ENCODE results near the gene CSNK1E.

The CSNK1E gene

GRCh38 chr22:38327396-38327795, 10.2 kb upstream of the CSNK1E start:
- no peak for DNase-seq

- DNase-seq = no peak
Measured at GRCh38 chr22:38325587-38325986, 8.4 kb upstream of the CSNK1E start.

GRCh38 chr22:38320605-38321402, 3.6 kb upstream of the CSNK1E start:
- DNase-seq = no peak

- no peak for DNase-seq
Measured at GRCh38 chr22:38318792-38319773, 1.9 kb upstream of the CSNK1E start.

DNA sequence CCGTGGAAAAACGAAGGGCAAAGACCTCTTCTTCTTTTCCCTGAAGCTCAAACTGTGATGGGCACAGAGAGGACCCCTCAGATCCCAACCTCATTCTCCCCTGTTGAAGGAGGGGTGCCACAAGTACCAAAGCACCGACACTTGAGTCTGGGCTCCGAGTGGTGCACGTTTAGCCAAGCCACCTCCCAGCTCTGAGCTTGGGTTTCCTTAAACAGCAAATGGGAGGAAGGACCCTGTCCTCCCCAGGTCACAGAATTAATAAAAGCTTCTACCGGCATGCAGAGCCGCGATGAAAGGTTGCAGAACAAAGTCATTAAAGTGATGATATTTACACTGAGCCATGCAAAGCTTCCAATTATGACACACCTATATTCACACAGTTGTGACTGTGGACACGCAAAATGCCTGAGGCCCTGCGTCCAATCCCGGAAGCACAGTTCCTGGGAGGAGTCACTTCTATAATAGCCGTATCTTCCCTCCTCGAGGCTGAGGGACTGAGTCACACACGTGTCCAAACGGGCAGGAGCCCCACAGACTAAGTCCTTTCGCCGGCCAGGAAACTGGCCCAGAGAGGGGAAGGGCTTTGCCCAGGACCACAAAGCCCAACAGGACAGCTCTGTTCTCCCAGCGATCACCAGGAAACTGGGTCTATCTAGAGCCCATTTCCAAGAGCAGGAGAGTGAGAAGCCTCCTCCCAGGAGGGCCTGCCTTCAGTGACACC, 922 bp upstream of the CSNK1E start:
- no peak for DNase-seq

DNA sequence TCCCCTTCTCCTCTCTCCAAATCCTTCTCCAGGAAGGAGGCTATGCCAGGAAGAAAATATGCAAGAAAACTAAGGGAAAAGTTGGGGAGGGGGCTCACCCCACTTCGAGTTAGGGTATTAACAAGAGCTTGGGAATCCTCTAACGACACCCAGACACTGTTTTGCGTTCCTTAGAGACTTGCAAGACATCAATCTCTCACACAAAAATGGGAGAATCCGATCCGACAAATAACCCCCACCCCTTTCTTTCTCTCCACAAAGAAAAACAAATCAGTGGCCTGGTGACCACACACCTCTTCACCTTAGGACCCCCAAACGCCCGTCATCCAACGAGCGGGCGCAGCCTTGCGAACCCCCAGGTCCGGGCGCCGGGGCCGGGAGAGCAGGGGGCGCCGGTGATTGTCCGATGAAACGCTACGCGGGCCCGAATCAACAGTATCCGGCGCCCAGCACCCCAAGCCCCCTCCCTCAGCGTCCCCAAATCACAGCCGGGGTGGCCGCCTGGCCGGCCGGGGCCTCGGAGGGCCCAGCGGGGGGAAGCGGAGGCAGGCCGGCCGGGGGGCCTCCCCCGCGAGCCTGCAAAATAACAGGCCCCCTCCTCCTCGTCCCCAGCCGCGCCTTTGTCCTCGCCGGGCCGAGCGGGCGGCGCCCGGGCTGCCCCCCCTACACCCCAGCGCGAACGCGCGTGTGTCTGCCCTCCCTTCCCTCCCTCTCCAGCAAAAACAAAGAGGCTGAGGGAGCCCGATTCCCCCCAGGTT, 690 bp downstream of the CSNK1E start:
- DNase-seq = peak; percentile 50 to 57

GRCh38 chr22:38315823-38316363, 1.3 kb downstream of the CSNK1E start:
- DNase-seq = peak; percentile 17 to 25

DNA sequence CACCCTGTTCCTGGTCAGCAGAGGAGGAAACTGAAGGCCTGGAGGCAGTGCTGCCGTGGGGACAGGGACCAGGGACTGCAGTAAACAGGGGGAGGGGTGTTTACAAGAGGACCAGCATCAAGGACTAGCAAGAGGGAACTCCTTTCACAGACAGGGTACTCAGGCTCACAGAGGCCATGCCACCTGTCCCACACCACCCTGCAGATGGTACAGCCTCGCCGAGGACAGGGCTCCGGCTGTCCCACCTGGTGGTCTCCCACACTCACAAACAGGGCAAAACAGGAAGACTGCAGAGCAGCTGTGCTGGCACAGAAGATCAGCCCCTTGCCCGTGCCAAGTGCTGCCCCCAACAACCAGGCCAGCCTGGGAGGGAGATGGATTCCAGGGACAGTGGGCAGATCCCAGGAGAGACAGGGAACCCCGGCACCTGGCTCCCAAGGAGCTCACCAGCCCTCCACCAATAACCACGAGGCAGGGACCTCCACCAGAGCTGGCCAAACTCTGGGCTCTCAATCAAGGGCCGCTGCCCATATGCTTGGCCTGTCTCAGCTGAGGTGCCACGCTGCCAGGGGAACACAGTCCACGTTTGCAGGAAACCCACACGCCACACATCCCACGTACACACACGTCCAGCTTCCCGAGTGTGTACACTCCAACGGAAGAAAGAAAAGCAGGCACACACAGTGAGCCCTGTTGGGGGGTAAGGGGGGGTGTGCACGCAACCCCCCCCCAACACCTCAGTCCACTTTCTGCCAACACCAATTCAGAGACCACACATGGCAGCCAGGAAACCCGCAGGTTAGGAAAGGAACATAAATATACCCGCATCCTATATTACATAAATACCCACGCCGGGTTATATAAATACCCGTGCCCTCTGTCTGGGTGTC, 2.1 kb downstream of the CSNK1E start:
- no peak for DNase-seq

DNA sequence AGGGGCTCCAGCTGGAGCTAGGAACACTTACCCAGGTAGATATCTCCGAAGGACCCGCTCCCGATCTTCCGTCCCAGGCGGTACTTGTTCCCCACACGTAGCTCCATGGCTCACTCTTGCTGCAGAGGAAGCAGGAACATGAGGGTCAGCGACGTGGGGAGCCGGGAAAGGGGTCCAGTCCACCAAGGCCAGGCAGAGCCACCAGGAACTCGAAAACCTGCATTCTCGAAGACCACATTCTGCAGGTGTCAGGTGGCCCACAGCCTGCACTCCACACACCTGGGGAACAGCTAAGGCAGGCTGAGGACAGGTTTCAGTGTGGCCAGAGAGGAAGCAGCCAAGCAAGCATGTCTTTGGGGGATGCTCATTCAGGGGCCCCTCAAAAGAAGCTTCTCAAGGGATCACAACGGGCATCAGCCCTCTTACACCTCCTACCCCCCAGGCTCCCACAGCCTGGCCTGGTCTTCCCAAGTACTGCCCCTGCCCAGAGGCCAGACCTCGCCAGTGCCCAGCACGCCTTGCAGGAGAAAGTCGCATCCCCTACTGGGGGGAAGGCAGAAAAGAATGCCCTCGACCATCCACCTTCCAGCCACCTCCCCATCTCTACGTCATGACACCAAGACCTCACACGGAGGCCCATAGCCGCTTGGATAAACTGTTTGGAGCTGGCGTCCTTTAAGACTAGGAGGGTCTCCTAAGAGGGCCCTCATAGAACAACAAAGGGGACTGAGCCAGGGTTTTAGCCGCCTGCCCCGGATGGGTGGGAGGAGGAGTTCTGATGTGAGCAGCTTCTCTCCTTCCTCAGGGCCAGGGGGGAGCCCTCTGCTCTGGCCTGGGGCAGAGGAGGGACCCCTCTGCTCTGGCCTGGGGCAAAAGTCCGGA, 2.9 kb downstream of the CSNK1E start:
- DNase-seq = no peak

DNA sequence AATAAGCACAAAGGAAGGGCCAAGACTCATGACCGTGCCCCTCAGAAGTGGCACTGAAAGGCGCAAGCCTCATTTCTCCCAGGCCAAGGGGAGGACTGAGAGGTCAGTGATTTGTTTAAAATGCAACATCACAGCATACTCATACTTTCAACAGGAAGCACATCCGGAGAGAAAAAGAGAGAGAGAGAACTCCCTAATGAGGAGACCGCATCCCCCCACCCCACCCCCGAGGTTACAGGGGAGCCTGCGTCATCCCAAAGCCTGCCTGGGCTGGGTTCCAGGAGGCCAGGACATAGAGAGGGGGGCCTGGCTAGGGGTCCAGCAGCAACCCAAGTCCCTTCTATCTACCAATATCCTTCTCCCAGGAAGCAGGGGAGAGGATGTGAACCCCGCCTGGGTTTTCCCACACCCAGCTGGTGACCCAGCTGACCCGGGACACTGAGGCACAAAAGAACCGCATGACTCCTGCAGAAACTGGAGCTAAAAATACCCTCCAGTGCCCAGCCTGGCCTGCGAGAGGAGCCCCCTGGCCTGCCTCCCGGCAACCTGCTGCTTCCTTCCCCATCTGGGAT, 3.8 kb downstream of the CSNK1E start:
- peak in 1 of 2 donors; percentile 22 for DNase-seq

GRCh38 chr22:38312261-38312800, 4.9 kb downstream of the CSNK1E start:
- DNase-seq = no peak

DNA sequence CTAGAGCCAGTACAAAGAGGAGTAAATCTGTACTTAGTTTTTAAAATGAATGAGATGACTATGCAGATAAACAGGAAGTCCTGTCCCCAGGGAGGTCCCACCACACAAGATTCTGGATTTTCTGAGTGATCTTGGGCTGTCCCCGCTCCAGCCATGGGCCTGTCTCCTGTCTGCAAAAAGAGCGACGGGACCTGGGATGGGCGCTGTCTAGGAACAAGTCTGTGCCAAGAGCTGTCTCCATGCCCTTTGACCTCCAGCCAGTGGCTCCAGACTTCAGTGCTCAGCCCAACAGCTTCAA, 6.0 kb downstream of the CSNK1E start:
- DNase-seq = no peak

- no peak for DNase-seq
Measured at GRCh38 chr22:38310518-38311322, 6.5 kb downstream of the CSNK1E start.

- no peak for DNase-seq
Measured at GRCh38 chr22:38309614-38310517, 7.4 kb downstream of the CSNK1E start.

GRCh38 chr22:38308791-38309498, 8.3 kb downstream of the CSNK1E start:
- DNase-seq = no peak
